Small intestine (tissue), 7 donors: ENCODE measurements around the gene ELMO3. TPM values are rescaled to one million over a fixed set of nuclear protein-coding genes. Genes with fewer than 3 reads are reported as not detected.

ENCODE experiments used
- DNase-seq, 2 donors: peaks; one replicate each; pipeline versions ENCODE4 v3.0.0 to v3.0.0-alpha.2; 2013
- FAIRE-seq: peaks from 2 replicates; lab custom pipeline; 2012; peaks lifted over from hg19 to GRCh38; lab: Jason Lieb, UNC
- H3K27ac ChIP-seq, 3 donors: one replicate each; pipeline ENCODE4 v1.5.1; 2013; ENCODE audit warnings: low read length in 2 of 3, mild to moderate bottlenecking in 2 of 3, control low read depth in 1 of 3, inconsistent platforms in 1 of 3, low read depth in 1 of 3, moderate library complexity in 1 of 3
- H3K27me3 ChIP-seq, 3 donors: one replicate each; pipeline ENCODE4 v1.6.1; 2013; ENCODE audit warnings: low read length in 3 of 3, inconsistent platforms in 1 of 3; ENCODE audit not compliant: control insufficient read depth in 3 of 3, insufficient read depth in 3 of 3
- H3K36me3 ChIP-seq, 3 donors: one replicate each; pipeline ENCODE4 v1.6.1; 2013; ENCODE audit warnings: low read length in 3 of 3, inconsistent platforms in 1 of 3, low read depth in 1 of 3, mild to moderate bottlenecking in 1 of 3, moderate library complexity in 1 of 3; ENCODE audit not compliant: control insufficient read depth in 3 of 3, insufficient read depth in 2 of 3
- H3K4me1 ChIP-seq, 3 donors: one replicate each; pipeline ENCODE4 v1.6.1; 2013; ENCODE audit warnings: low read length in 2 of 3, inconsistent platforms in 1 of 3, low read depth in 1 of 3, mild to moderate bottlenecking in 1 of 3, moderate library complexity in 1 of 3; ENCODE audit not compliant: control insufficient read depth in 3 of 3, insufficient read depth in 2 of 3
- H3K4me3 ChIP-seq, 3 donors: one replicate each; pipeline ENCODE4 v1.5.1; 2013; ENCODE audit warnings: low read length in 3 of 3, control low read depth in 1 of 3, inconsistent platforms in 1 of 3, low read depth in 1 of 3, mild to moderate bottlenecking in 1 of 3, moderate library complexity in 1 of 3
- H3K9me3 ChIP-seq, 2 donors: one replicate each; pipeline ENCODE4 v1.6.1; 2013; ENCODE audit warnings: low read depth in 1 of 2, low read length in 1 of 2; ENCODE audit not compliant: control insufficient read depth in 2 of 2, insufficient read depth in 1 of 2
- WGBS, 3 donors: extraction: QIAGEN DNeasy Blood & Tissue Kit; methylation state at CpG; one replicate each; pipeline ENCODE4 v1.1.7; 2013; 5-methylcytosine and 5-hydroxymethylcytosine counted together
- polyA plus RNA-seq, 4 donors: library from polyadenylated mRNA; stranded (reverse) in 3 of 4; unstranded in 1 of 4; fragments of 200-250 nt in 3 of 4; fragments of 120-200 nt in 1 of 4; gene quantifications; one replicate each; pipeline versions ENCODE4 v1.2.1 to v1.2.3, GENCODE V29; 2013
- donor health status: healthy with polysubstance abuse.
- donor health status: control.
- donor health status: control.
- donor health status: Bipolar disorder and iron deficiency.
- donor health status: healthy.

The ELMO3 gene
- polyA plus RNA-seq, 4 donors, result 36.3 to 101 (median 67.4) TPM

DNA sequence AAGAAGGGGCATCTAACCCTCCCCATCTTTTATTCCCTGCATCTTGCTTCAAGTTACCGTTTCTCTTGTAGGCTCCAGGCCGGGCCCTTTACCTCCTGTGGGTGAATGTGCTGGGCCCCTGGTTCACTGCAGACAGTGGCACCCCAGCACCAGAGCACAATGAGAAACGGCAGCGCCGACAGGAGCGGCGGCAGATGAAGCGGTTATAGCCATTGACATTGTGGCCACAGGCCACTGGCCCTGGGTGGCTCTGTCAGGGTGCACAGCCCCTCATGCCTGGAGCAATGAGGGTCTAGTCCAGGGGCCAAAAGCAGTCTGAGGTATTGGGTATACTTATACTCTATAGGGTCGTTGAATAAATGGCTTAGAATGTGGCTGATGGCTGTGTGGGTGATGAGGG lies 30.0 kb downstream of the ELMO3 start:
- no peak overlapping the region for H3K4me3 ChIP-seq
- DNase-seq (no peak), FAIRE-seq (no peak)
- no peak overlapping the region for H3K27ac ChIP-seq
- H3K9me3 ChIP-seq, result no peaks in the 10 kb centered on the region
- WGBS, 3 donors, result 82 to 86% (median 86%) methylated on average over 9 of the region's 9 CpGs
- H3K4me1 ChIP-seq, result peaks cover 0 to 13% (median 6%) of the 10 kb centered on the region in 3 donors
- peaks cover 3 to 49% (median 18%) of the 10 kb centered on the region in 3 donors for H3K36me3 ChIP-seq
- H3K27me3 ChIP-seq, result no peaks in the 10 kb centered on the region

DNA sequence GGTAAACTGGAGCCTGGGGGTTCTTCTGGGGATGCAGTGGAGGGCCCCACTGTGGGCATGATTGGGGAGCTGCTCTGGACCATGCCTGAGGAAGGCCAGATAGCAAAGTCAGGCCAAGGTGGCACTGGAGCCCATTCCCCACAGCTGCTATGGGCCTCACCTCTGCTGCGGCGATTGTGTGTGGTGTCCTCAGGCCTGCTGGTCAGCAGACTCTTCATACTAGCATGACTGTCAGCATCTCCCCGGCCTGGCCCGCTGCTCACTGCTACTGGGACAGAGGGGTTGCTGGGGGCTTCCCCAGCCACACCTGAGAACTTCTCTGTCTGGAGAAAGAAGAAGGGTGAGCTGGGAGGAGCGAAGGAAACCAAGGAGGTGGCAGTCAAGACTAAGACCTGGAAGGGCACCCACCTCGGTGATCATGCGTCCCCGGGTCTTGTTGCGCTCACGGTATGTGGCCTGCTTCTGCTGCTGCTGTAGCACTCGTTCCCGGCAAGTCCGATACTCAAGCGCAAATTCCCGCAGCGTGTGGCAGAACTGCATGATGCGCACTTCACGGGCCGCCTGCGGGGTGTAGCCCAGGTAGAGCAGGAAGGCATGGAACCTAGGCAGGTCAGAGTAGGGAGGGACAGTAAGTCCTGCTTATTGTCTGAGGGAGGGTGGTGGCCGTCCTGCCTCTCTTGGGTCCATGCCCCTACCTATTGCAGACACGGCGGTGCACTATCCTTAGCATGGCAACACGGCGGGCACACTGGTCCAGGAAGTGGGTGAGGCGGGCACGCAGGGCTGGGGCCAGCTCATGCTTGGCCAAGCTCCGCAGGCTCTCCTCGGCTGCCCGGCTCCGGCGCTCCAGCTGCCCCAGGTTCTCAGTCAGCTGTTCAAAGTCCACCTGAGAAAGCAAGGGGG lies 31.2 kb downstream of the ELMO3 start:
- Histone ChIP-seq H3K27me3 (no peaks in the 10 kb centered on the region), H3K4me3 (no peak overlapping the region), H3K27ac (no peak overlapping the region), H3K36me3 (peaks cover 3 to 61% (median 18%) of the 10 kb centered on the region in 3 donors), H3K9me3 (no peaks in the 10 kb centered on the region), H3K4me1 (peaks cover 0 to 13% (median 3%) of the 10 kb centered on the region in 3 donors)
- no peak for DNase-seq
- WGBS, 3 donors, result 65 to 88% (median 79%) methylated on average over 31 to 32 of the region's 32 CpGs
- no peak for FAIRE-seq

DNA sequence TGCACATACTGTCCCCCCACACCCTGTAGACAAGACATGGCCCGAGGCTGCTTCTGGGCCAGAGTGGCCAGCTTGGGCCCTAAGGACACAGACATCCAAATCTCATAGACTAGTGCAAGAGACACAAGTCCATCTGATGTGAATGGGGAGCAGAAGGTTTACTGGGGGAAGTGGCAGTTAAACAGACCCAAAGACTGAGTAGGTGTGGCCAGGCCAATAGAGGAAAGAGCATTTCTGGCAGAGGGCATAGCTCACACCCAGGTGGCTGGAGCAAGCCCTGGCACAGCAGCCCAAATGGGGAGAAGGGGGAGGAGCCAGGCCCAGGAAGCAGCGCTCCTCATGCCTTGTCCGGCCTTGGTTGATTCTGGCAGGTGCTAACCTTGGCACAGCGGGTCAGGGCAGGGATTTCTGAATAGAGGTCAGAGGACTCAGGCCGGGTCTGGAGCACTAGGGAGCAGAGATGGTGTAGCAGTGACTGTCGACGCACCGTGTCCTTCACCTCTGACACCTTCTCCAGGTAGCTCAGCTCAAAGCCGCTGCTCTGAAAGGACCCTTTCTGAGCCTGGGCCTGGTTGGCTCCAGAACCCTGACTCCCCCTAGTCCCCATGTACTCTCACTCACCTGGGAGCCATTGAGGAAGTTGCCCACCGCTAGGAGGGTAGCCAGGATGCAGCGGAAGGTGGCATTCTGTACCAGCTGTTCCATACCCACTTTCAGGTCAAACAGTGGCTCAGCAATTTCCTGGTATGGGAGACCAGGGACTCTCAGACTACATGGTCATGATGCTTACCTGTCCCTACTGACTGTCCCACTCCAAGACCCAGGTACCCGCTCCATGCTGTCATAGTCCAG lies 32.1 kb downstream of the ELMO3 start:
- DNase-seq (no peak), FAIRE-seq (no peak)
- 62 to 85% (median 63%) methylated on average over 12 of the region's 12 CpGs for WGBS, 3 donors
- H3K4me3 ChIP-seq, result no peak overlapping the region
- H3K27ac ChIP-seq, result no peak overlapping the region
- peaks cover 3 to 70% (median 20%) of the 10 kb centered on the region in 3 donors for H3K36me3 ChIP-seq
- H3K4me1 ChIP-seq, result peaks cover 0 to 11% (median 3%) of the 10 kb centered on the region in 3 donors
- no peaks in the 10 kb centered on the region for H3K9me3 ChIP-seq
- H3K27me3 ChIP-seq, result no peaks in the 10 kb centered on the region

DNA sequence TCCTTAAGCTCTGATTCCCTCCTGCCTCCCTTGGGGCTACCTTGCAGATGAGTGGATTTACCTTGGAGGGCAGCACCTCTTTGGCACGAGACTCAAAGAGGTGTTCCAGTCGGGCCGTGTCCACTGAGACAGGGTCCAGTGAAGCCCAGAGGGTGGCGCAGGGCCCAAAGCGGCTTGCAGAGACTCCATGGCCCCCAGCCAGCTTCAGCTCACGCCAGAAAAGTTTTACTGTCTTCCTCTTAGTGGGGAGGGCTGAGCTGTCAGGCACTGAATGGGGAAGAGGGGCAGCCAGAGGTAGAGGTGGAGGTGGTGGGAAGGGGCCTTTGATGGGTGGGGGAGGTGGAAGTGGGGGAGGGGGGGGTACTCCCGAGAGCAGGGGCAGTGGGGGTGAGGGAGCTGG lies 34.7 kb downstream of the ELMO3 start:
- H3K27me3 ChIP-seq, result no peaks in the 10 kb centered on the region
- FAIRE-seq (no peak), DNase-seq (no peak)
- H3K9me3 ChIP-seq, result no peaks in the 10 kb centered on the region
- no peaks in the 10 kb centered on the region for H3K4me1 ChIP-seq
- no peak overlapping the region for H3K4me3 ChIP-seq
- H3K36me3 ChIP-seq, result peaks cover 12 to 87% (median 24%) of the 10 kb centered on the region in 3 donors
- no peak overlapping the region for H3K27ac ChIP-seq
- 82 to 85% (median 83%) methylated on average over 7 of the region's 7 CpGs for WGBS, 3 donors

DNA sequence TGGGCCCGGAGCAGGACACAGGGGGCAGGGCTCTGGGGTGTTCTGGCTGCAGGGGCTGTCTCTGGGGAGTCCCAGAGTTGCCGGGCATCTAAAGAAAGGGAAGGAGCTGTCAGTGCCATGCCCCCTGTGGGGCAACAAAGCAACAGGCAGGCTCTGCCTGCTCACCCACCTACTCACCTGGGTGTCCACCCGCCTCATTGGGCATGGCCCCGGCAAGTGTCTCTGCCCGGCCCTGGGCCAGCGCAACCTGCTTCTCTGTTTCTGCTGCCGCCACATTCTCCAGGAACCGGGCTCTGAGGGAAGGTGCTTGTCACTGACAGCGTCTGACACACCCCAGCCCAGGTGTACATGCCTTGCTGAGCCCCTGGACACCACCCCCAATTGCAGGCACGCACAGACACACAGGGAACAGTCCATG lies 35.3 kb downstream of the ELMO3 start:
- DNase-seq (no peak), FAIRE-seq (no peak)
- Histone ChIP-seq H3K9me3 (no peaks in the 10 kb centered on the region), H3K4me3 (no peak overlapping the region), H3K4me1 (no peaks in the 10 kb centered on the region), H3K36me3 (peaks cover 12 to 87% (median 19%) of the 10 kb centered on the region in 3 donors), H3K27ac (no peak overlapping the region), H3K27me3 (no peaks in the 10 kb centered on the region)
- WGBS, 3 donors, result 93 to 97% (median 94%) methylated on average over 10 of the region's 10 CpGs

DNA sequence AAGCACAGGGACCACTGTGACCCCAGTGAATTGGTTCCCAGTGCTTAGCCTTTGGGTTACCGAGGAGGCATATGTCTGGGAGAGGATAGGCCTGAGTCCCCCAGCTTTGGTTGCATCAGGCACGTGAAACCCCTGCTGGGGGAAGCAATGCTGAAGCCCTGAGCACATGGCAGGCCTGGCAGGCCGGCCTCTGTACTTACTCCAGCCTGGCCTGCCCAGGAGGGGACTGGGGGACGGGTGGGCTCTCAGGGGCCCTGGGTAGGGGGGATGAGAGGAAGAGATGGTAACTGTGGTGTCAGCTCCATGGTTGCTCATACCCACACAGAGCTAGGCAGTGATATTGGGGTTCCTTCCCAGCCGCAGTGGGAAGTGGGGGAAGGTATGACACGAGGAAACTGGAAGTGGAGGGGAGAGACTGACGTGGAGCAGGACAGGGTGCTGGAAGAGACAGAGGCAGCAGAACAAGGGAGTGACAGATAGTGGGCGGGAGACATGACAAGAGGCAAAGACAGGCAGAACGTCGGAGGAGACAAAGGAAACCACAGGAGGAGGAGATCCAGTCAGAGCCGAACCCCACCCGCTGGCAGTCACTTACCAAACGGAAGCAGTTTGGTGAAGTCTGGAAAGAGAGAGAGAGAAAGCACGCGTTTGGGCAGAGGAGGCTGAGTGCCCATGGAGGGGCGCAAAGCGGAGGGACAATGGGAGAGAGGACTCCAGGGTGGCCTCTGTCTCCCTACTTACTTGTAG lies 37.1 kb downstream of the ELMO3 start:
- DNase-seq, result no peak

DNA sequence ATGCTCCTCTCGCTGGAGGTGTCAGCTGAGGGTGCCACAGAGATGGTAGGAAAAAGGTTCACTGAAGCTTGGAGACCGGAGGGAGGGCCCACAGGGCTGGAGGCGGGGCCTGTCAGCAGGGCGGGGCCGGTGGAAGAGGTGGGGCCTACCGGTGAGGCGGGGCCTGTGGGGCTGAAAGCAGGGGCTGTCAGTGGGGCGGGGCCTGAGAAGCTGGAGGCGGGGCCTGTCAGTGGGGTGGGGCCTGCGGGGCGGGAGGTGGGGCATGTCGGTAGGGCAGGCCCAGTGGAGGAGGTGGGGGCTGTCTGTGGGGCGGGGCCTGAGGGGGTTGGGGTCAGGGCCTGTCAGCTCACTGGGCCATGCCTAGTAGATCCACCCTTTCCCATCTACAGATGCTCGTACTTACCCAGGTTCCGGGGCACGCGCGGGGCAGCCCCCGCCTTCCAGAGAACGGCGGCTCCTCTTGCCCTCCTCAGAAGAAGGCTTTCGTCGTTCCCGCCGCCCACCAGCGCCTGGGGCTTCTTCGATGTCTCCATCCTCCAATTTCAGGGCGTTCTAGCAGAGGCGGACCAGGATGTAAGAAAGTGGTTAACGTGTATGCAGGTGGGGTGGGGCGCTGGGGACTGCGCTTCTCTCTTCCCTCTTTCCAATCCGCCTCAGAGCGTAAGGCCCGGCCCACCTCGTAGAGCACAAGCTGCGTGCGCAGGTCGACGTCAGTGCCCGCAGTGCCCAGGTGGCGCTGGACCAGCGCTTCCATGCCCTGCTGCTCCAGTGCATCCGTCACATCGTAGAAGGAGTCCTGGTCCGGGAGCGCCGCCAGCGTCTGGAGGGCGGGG lies 37.8 kb downstream of the ELMO3 start:
- H3K27ac ChIP-seq, result no peak overlapping the region
- peaks cover 8 to 74% (median 12%) of the 10 kb centered on the region in 3 donors for H3K36me3 ChIP-seq

More for the DNA sequence above, 37.1 kb downstream of the ELMO3 start:
- no peak overlapping the region for H3K4me3 ChIP-seq
- 86 to 91% (median 90%) methylated on average over 17 of the region's 17 CpGs for WGBS, 3 donors
- peaks cover 0 to 6% (median 0%) of the 10 kb centered on the region in 3 donors for H3K4me1 ChIP-seq
- H3K27me3 ChIP-seq, result no peaks in the 10 kb centered on the region
- H3K9me3 ChIP-seq, result no peaks in the 10 kb centered on the region
- H3K27ac ChIP-seq, result no peak overlapping the region
- peaks cover 8 to 82% (median 12%) of the 10 kb centered on the region in 3 donors for H3K36me3 ChIP-seq
- no peak for FAIRE-seq

More for the DNA sequence above, 37.8 kb downstream of the ELMO3 start:
- no peaks in the 10 kb centered on the region for H3K9me3 ChIP-seq
- 84 to 93% (median 92%) methylated on average over 42 to 50 of the region's 50 CpGs for WGBS, 3 donors
- DNase-seq (peak; percentile 24 to 28), FAIRE-seq (no peak)
- H3K4me1 ChIP-seq, result peaks cover 0 to 13% (median 0%) of the 10 kb centered on the region in 3 donors
- no peaks in the 10 kb centered on the region for H3K27me3 ChIP-seq
- no peak overlapping the region for H3K4me3 ChIP-seq
